Mucosa of stomach (tissue), 1 donor: Measurements from ENCODE around the gene FNDC11.

Experiments
- H3K27me3 ChIP-seq: one replicate; pipeline ENCODE4 v1.7.0; 2013; ENCODE audit warnings: mild to moderate bottlenecking, low read length; ENCODE audit not compliant: control insufficient read depth, insufficient read depth
- H3K36me3 ChIP-seq: one replicate; pipeline ENCODE4 v1.7.0; 2013; ENCODE audit warnings: low read length; ENCODE audit not compliant: control insufficient read depth, insufficient read depth
- H3K4me1 ChIP-seq: one replicate; pipeline ENCODE4 v1.7.0; 2013; ENCODE audit warnings: mild to moderate bottlenecking, low read length; ENCODE audit not compliant: control insufficient read depth, insufficient read depth
- H3K4me3 ChIP-seq: one replicate; pipeline ENCODE4 v1.7.0; 2013; ENCODE audit warnings: low read length
- H3K9ac ChIP-seq: one replicate; pipeline ENCODE4 v1.7.0; 2013; ENCODE audit warnings: mild to moderate bottlenecking, low read length, moderate library complexity
- H3K9me3 ChIP-seq: one replicate; pipeline ENCODE4 v1.7.0; 2013; ENCODE audit warnings: mild to moderate bottlenecking, low read length, moderate library complexity; ENCODE audit not compliant: control insufficient read depth
- donor health status: Pancreatic carcinoma.

Gene FNDC11

GRCh38 chr20:63561624-63562396 lies 7.9 kb downstream of the FNDC11 start:
- H3K36me3 ChIP-seq = peaks cover 21% of the 10 kb centered on the region
- no peaks in the 10 kb centered on the region for H3K9me3 ChIP-seq
- H3K4me1 ChIP-seq = no peaks in the 10 kb centered on the region

GRCh38 chr20:63562461-63563224 lies 8.7 kb downstream of the FNDC11 start:
- Histone ChIP-seq H3K4me3 (no peak overlapping the region), H3K36me3 (peaks cover 21% of the 10 kb centered on the region), H3K4me1 (no peaks in the 10 kb centered on the region), H3K27me3 (no peaks in the 10 kb centered on the region), H3K9me3 (no peaks in the 10 kb centered on the region), H3K9ac (no peak overlapping the region)

More at GRCh38 chr20:63561624-63562396, 7.9 kb downstream of the FNDC11 start:
- no peak overlapping the region for H3K9ac ChIP-seq
- H3K27me3 ChIP-seq = no peaks in the 10 kb centered on the region
- no peak overlapping the region for H3K4me3 ChIP-seq

DNA sequence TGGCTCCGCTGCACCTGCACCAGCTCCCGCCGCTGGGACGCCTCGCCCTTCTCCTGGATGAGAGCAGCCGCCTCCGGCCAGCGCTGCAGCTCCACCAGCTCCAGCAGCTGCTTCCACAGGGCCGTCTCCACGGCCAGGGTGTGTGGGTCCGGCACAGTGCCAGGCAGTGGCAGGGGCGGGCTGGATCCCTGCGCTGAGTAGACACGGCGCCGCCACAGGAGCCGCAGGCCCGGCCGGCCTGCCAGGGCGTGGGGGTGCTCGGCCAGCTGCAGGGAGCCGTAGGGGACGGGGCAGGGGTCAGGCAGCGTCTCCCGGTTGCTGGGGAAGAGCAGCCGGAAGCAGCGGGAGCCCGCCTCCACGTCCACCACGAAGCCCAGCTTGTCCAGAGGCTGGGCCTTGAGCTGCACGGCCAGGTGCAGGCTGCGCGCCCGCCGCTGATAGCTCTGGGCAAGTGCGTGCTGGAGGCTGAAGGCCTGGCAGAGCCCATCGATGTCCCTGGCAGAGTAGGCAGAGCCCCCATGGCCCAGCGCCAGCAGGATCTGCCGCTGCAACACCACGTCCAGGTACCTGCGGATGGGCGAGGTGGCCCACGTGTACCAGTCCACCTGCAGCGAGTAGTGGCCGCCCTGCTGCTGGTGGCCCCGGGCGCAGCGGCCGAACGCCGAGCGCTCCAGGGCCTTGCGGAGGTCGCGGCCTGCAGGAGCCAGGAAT lies 9.4 kb downstream of the FNDC11 start:
- Histone ChIP-seq H3K36me3 (peaks cover 21% of the 10 kb centered on the region), H3K9me3 (no peaks in the 10 kb centered on the region), H3K27me3 (no peaks in the 10 kb centered on the region), H3K4me3 (no peak overlapping the region), H3K9ac (no peak overlapping the region), H3K4me1 (no peaks in the 10 kb centered on the region)

- H3K9ac ChIP-seq = no peak overlapping the region
- no peaks in the 10 kb centered on the region for H3K27me3 ChIP-seq
- H3K9me3 ChIP-seq = no peaks in the 10 kb centered on the region
- no peak overlapping the region for H3K4me3 ChIP-seq
- no peaks in the 10 kb centered on the region for H3K4me1 ChIP-seq
- peaks cover 21% of the 10 kb centered on the region for H3K36me3 ChIP-seq
Measured at GRCh38 chr20:63564036-63564810, 10.3 kb downstream of the FNDC11 start.

GRCh38 chr20:63565021-63565698 lies 11.2 kb downstream of the FNDC11 start:
- Histone ChIP-seq H3K4me3 (no peak overlapping the region), H3K9me3 (no peaks in the 10 kb centered on the region), H3K9ac (no peak overlapping the region), H3K27me3 (no peaks in the 10 kb centered on the region), H3K36me3 (peaks cover 21% of the 10 kb centered on the region), H3K4me1 (no peaks in the 10 kb centered on the region)

GRCh38 chr20:63565699-63566335 lies 11.9 kb downstream of the FNDC11 start:
- H3K9me3 ChIP-seq = no peaks in the 10 kb centered on the region
- no peaks in the 10 kb centered on the region for H3K4me1 ChIP-seq
- peaks cover 15% of the 10 kb centered on the region for H3K36me3 ChIP-seq
- H3K27me3 ChIP-seq = no peaks in the 10 kb centered on the region
- no peak overlapping the region for H3K4me3 ChIP-seq
- H3K9ac ChIP-seq = no peak overlapping the region

DNA sequence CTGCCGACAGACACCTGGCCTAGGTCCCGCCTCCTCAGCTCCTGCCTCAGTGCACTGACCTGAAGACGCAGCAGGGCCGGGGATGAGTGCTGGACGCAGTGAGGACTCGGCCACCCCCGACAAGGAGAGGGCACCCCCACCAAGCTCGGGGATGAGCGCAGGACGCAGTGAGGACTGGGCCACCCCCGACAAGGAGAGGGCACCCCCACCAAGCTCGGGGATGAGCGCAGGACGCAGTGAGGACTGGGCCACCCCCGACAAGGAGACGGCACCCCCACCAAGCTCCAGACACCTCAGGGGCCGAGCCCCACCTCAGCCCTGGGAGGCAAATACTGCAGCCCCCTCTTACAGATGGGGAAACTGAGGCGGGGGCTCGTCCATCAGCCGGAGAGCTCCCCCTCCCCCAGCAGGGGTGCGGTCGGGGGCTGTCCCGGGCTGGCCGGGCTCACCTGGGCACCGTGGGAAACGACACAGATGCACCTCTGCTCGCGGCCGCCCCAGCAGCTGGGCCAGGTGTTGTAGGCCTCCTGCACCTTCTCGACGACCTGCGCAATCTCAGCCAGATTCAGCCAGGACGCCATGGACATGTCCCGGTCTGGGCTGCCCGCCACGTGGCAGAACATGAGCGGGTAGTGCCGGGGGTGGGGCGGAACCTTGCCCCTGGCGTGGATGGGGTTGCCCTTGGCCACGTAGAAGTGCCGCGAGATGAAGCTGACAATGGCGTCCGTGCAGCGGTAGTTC lies 12.6 kb downstream of the FNDC11 start:
- Histone ChIP-seq H3K4me1 (no peaks in the 10 kb centered on the region), H3K27me3 (no peaks in the 10 kb centered on the region), H3K9ac (no peak overlapping the region), H3K9me3 (no peaks in the 10 kb centered on the region), H3K36me3 (peaks cover 14% of the 10 kb centered on the region), H3K4me3 (no peak overlapping the region)

DNA sequence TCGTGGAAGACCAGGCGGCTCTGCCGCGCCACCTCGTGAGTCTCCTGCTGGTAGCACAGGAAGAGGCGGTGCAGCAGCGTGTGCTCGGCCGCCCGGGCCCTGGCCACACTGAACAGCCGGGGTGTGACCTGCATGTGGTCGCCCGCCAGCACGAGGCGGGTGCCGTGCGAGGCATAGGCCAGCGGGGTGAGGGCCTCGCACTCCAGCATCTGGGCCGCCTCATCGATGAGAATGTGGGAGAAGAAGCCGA lies 13.1 kb downstream of the FNDC11 start:
- no peaks in the 10 kb centered on the region for H3K4me1 ChIP-seq
- H3K9ac ChIP-seq = no peak overlapping the region
- no peaks in the 10 kb centered on the region for H3K27me3 ChIP-seq
- peaks cover 13% of the 10 kb centered on the region for H3K36me3 ChIP-seq
- no peaks in the 10 kb centered on the region for H3K9me3 ChIP-seq
- no peak overlapping the region for H3K4me3 ChIP-seq

GRCh38 chr20:63567386-63568169 lies 13.6 kb downstream of the FNDC11 start:
- no peak overlapping the region for H3K9ac ChIP-seq
- no peaks in the 10 kb centered on the region for H3K9me3 ChIP-seq
- peaks cover 9% of the 10 kb centered on the region for H3K36me3 ChIP-seq
- H3K4me3 ChIP-seq = no peak overlapping the region
- no peaks in the 10 kb centered on the region for H3K4me1 ChIP-seq
- H3K27me3 ChIP-seq = no peaks in the 10 kb centered on the region
